Measurements from ENCODE around the gene VASN.

VASN gene

DNA sequence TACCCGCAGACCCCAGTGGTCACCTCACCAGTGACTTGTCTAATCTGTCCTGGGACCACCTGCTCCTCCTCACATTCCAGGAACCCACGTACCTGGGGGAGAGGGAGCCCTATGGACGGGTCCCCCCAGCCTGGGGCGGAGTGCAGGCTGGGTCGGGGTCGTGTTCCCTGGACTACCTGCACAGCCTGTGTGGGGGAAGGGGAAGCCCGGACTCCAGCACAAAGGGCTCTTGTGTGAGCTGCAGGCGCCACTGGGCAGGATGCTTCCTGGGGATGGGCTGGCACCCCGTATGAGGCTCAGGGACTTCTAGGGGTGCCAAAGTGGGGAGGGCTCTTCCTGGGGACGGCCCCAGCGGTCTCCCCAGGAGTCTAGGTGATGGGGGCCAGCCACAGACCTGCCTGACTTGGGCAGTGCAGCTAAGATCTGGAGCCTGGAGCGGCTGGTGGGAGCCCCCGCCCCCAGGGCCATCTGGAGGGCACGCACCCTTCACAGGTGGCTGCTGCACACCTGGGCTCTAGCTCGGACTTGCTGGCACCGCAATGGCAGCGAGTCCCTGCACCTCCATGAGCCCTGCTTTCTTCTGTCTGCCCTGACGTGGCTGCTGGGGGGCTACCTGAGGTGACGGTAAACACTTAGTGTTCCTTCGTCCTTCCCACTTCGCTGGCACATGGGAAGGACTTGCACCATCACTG, 7.5 kb downstream of the VASN start:
- H3K4me3 ChIP-seq (replicated peaks; ENCODE audit: low read depth, low read length) = no peak overlapping the region
- TF ChIP-seq, protein P1, sequence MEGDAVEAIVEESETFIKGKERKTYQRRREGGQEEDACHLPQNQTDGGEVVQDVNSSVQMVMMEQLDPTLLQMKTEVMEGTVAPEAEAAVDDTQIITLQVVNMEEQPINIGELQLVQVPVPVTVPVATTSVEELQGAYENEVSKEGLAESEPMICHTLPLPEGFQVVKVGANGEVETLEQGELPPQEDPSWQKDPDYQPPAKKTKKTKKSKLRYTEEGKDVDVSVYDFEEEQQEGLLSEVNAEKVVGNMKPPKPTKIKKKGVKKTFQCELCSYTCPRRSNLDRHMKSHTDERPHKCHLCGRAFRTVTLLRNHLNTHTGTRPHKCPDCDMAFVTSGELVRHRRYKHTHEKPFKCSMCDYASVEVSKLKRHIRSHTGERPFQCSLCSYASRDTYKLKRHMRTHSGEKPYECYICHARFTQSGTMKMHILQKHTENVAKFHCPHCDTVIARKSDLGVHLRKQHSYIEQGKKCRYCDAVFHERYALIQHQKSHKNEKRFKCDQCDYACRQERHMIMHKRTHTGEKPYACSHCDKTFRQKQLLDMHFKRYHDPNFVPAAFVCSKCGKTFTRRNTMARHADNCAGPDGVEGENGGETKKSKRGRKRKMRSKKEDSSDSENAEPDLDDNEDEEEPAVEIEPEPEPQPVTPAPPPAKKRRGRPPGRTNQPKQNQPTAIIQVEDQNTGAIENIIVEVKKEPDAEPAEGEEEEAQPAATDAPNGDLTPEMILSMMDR (IDR thresholded peaks at IDR 0.05; ENCODE audit: insufficient read depth, low read length, poor library complexity, severe bottlenecking) = no peak
- peaks cover 20% of the 10 kb centered on the region for H3K36me3 ChIP-seq (ENCODE audit: control insufficient read depth, insufficient read depth, low read length)
- no peak for DNase-seq (ENCODE audit: extremely low read depth, insufficient read length)
- H3K27me3 ChIP-seq (replicated peaks; ENCODE audit: control insufficient read depth, insufficient read depth, low read length) = no peaks in the 10 kb centered on the region

GRCh38 chr16:4380119-4381063, 8.7 kb downstream of the VASN start:
- Histone ChIP-seq H3K36me3 (ENCODE audit: control insufficient read depth, insufficient read depth, low read length) (peaks cover 24% of the 10 kb centered on the region), H3K27me3 (replicated peaks; ENCODE audit: control insufficient read depth, insufficient read depth, low read length) (no peaks in the 10 kb centered on the region), H3K4me3 (replicated peaks; ENCODE audit: low read depth, low read length) (no peak overlapping the region)
- TF ChIP-seq, protein P1 (IDR thresholded peaks at IDR 0.05; ENCODE audit: insufficient read depth, low read length, poor library complexity, severe bottlenecking) = no peak
- no peak for DNase-seq (ENCODE audit: extremely low read depth, insufficient read length)

DNA sequence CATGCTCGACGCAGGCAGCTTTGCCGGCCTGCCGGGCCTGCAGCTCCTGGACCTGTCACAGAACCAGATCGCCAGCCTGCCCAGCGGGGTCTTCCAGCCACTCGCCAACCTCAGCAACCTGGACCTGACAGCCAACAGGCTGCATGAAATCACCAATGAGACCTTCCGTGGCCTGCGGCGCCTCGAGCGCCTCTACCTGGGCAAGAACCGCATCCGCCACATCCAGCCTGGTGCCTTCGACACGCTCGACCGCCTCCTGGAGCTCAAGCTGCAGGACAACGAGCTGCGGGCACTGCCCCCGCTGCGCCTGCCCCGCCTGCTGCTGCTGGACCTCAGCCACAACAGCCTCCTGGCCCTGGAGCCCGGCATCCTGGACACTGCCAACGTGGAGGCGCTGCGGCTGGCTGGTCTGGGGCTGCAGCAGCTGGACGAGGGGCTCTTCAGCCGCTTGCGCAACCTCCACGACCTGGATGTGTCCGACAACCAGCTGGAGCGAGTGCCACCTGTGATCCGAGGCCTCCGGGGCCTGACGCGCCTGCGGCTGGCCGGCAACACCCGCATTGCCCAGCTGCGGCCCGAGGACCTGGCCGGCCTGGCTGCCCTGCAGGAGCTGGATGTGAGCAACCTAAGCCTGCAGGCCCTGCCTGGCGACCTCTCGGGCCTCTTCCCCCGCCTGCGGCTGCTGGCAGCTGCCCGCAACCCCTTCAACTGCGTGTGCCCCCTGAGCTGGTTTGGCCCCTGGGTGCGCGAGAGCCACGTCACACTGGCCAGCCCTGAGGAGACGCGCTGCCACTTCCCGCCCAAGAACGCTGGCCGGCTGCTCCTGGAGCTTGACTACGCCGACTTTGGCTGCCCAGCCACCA, 9.7 kb downstream of the VASN start:
- TF ChIP-seq, protein P1 (IDR thresholded peaks at IDR 0.05; ENCODE audit: insufficient read depth, low read length, poor library complexity, severe bottlenecking) = no peak
- Histone ChIP-seq H3K4me3 (replicated peaks; ENCODE audit: low read depth, low read length) (no peak overlapping the region), H3K27me3 (replicated peaks; ENCODE audit: control insufficient read depth, insufficient read depth, low read length) (no peaks in the 10 kb centered on the region), H3K36me3 (ENCODE audit: control insufficient read depth, insufficient read depth, low read length) (peaks cover 30% of the 10 kb centered on the region)
- no peak for DNase-seq (ENCODE audit: extremely low read depth, insufficient read length)

- TF ChIP-seq, protein P1 (IDR thresholded peaks at IDR 0.05; ENCODE audit: insufficient read depth, low read length, poor library complexity, severe bottlenecking) = no peak
- DNase-seq (ENCODE audit: extremely low read depth, insufficient read length) = no peak
- no peaks in the 10 kb centered on the region for H3K27me3 ChIP-seq (replicated peaks; ENCODE audit: control insufficient read depth, insufficient read depth, low read length)
- H3K36me3 ChIP-seq (ENCODE audit: control insufficient read depth, insufficient read depth, low read length) = peaks cover 34% of the 10 kb centered on the region
- no peak overlapping the region for H3K4me3 ChIP-seq (replicated peaks; ENCODE audit: low read depth, low read length)
Measured at GRCh38 chr16:4381935-4382794, 10.5 kb downstream of the VASN start.

Measured in GM06990 (cell line).